A673 (cell line): ENCODE measurements around the gene PDE4B. TPM values are rescaled to one million over a fixed set of nuclear protein-coding genes. Genes with fewer than 3 reads are reported as not detected.

Experiments used
- BruUV-seq: library from RNA; stranded (reverse); fragments of 400-500 nt; replicated peaks from 2 replicates; lab custom pipeline; 2021; lab: Mats Ljungman, UMichigan
- CTCF ChIA-PET: fragments of 300-600 bp; sonication (Branson Sonifier 250); formaldehyde crosslinking; loops from one replicate; lab custom pipeline; 2022; ENCODE audit warnings: antibody characterized with exemption; lab: Charles Lee
- POLR2A ChIA-PET: fragments of 300-600 bp; sonication (Branson Sonifier 250); formaldehyde crosslinking; loops from one replicate; lab custom pipeline; 2022; ENCODE audit warnings: antibody characterized with exemption; ENCODE audit not compliant: low non-redundant PET; lab: Charles Lee
- DNase-seq: peaks from one replicate; pipeline ENCODE4 v3.0.0-alpha.2; 2015; ENCODE audit warnings: low spot score
- H3K27ac ChIP-seq: fragments of 200-600 bp; sonication (generic); 2 replicates; pipeline ENCODE4 v1.5.1; 2016; ENCODE audit warnings: mixed run types, low read depth, mild to moderate bottlenecking, mixed read lengths, antibody characterized with exemption, low read length; ENCODE audit not compliant: poor library complexity, severe bottlenecking
- H3K27me3 ChIP-seq: fragments of 200-600 bp; sonication (generic); replicated peaks from 2 replicates; pipeline ENCODE4 v1.6.1; 2017; ENCODE audit warnings: mixed run types, low read depth, mild to moderate bottlenecking, mixed read lengths, antibody characterized with exemption, low read length; ENCODE audit not compliant: insufficient read depth, poor library complexity
- H3K36me3 ChIP-seq: fragments of 200-600 bp; sonication (generic); 2 replicates; pipeline ENCODE4 v1.6.1; 2016; ENCODE audit warnings: mixed run types, mild to moderate bottlenecking, mixed read lengths, antibody characterized with exemption, low read length; ENCODE audit not compliant: insufficient read depth, poor library complexity, severe bottlenecking
- H3K4me1 ChIP-seq: fragments of 200-600 bp; sonication (generic); 2 replicates; pipeline ENCODE4 v1.6.1; 2017; ENCODE audit warnings: mixed run types, mild to moderate bottlenecking, mixed read lengths, antibody characterized with exemption, low read length; ENCODE audit not compliant: insufficient read depth, poor library complexity, severe bottlenecking
- H3K4me3 ChIP-seq: fragments of 200-600 bp; sonication (generic); 2 replicates; pipeline ENCODE4 v1.5.1; 2016; ENCODE audit warnings: low read depth, mixed run types, mild to moderate bottlenecking, mixed read lengths, low read length; ENCODE audit not compliant: poor library complexity, severe bottlenecking
- H3K9me3 ChIP-seq: fragments of 200-600 bp; sonication (generic); 2 replicates; pipeline ENCODE4 v1.6.1; 2016; ENCODE audit warnings: mixed run types, low read depth, mild to moderate bottlenecking, mixed read lengths, antibody characterized with exemption, low read length; ENCODE audit not compliant: poor library complexity, severe bottlenecking
- EZH2 ChIP-seq: fragments of 200-600 bp; sonication (generic); IDR thresholded peaks from 2 replicates; pipeline ENCODE4 v1.6.1; 2017; ENCODE audit warnings: borderline replicate concordance, low read depth, mild to moderate bottlenecking, mixed read lengths, antibody characterized with exemption, low read length; ENCODE audit not compliant: poor library complexity, severe bottlenecking
- intact Hi-C: fragments of 100-400 bp; cut with micrococcal nuclease; formaldehyde crosslinking; loops from one replicate; pipeline ENCODE4 v1.10.0; 2022; ENCODE audit not compliant: unreplicated experiment
- total RNA-seq: library from RNA; stranded (reverse); gene quantifications from 2 replicates; pipeline ENCODE4 v1.2.3, GENCODE V29; 2021
- TF ChIP-seq, protein P1 (sequence below): fragments of 300-800, 200-600 bp; sonication (generic); conservative IDR thresholded peaks from 2 replicates; pipeline ENCODE4 v1.5.1; 2017; ENCODE audit warnings: low read depth, mild to moderate bottlenecking, antibody characterized with exemption, low read length, moderate library complexity, mixed read lengths

Gene PDE4B
- total RNA-seq, 1 experiment from 2014 or later = 20.0 TPM

DNA sequence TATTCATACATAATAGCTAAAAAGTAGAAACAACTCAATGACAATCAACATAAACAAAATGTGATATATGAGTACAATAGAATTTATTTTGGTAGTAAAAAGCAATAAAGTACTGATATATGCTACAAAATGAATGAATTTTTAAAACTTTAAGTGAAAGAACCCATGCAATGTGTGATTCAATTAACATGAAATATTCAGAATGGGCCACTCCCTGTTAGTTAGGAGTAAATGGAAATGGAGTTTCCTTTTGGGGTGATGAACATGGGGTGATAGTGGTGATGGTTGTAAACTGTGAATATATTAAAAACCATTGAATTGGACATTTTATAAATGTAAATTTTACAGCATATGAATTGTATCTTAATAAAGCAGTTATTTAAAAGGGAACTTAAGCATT lies 374.6 kb downstream of the PDE4B start:
- POLR2A ChIA-PET = no interaction called here
- Histone ChIP-seq H3K4me1 (no peaks in the 10 kb centered on the region), H3K4me3 (no peak overlapping the region), H3K36me3 (no peaks in the 10 kb centered on the region), H3K9me3 (no peaks in the 10 kb centered on the region), H3K27me3 (no peaks in the 10 kb centered on the region), H3K27ac (no peak overlapping the region)
- DNase-seq = no peak
- no TSS peak for BruUV-seq
- intact Hi-C loops = no loop called here
- CTCF ChIA-PET = no interaction called here
- TF ChIP-seq, protein P1, sequence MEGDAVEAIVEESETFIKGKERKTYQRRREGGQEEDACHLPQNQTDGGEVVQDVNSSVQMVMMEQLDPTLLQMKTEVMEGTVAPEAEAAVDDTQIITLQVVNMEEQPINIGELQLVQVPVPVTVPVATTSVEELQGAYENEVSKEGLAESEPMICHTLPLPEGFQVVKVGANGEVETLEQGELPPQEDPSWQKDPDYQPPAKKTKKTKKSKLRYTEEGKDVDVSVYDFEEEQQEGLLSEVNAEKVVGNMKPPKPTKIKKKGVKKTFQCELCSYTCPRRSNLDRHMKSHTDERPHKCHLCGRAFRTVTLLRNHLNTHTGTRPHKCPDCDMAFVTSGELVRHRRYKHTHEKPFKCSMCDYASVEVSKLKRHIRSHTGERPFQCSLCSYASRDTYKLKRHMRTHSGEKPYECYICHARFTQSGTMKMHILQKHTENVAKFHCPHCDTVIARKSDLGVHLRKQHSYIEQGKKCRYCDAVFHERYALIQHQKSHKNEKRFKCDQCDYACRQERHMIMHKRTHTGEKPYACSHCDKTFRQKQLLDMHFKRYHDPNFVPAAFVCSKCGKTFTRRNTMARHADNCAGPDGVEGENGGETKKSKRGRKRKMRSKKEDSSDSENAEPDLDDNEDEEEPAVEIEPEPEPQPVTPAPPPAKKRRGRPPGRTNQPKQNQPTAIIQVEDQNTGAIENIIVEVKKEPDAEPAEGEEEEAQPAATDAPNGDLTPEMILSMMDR = no peak
- TF ChIP-seq EZH2 = no peak

DNA sequence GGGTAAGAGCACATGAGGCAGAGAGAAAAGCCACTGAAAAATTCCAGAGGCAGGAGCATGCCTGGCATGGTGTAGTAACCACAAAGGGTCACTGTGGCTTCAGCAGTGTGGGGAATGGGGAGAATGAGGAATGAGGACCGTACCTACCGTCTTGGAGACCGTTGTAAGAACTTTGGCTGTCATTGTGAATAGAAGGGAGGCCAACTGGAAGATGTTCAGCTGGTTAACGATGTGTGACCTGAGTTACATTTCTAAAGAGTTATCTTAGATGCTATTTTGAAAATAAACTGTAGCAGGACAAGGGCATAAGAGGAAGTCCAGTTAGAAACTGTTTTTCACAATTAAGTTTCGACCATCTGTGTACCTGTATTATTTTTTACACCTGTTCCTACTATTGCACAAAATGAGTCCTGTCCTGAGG lies 375.8 kb downstream of the PDE4B start:
- Histone ChIP-seq H3K9me3 (no peaks in the 10 kb centered on the region), H3K4me3 (no peak overlapping the region), H3K4me1 (no peaks in the 10 kb centered on the region), H3K27ac (no peak overlapping the region), H3K27me3 (no peaks in the 10 kb centered on the region), H3K36me3 (no peaks in the 10 kb centered on the region)
- no TSS peak for BruUV-seq
- POLR2A ChIA-PET = no interaction called here
- TF ChIP-seq EZH2 = no peak
- TF ChIP-seq, protein P1 = no peak
- CTCF ChIA-PET = no interaction called here
- no peak for DNase-seq
- intact Hi-C loops = no loop called here

- no peak for DNase-seq
- Histone ChIP-seq H3K36me3 (no peaks in the 10 kb centered on the region), H3K4me3 (no peak overlapping the region), H3K4me1 (no peaks in the 10 kb centered on the region), H3K9me3 (no peaks in the 10 kb centered on the region), H3K27me3 (no peaks in the 10 kb centered on the region), H3K27ac (no peak overlapping the region)
- no peak for TF ChIP-seq EZH2
- TF ChIP-seq, protein P1 = no peak
- CTCF ChIA-PET = no interaction called here
- intact Hi-C loops = no loop called here
- no TSS peak for BruUV-seq
- POLR2A ChIA-PET = no interaction called here
These were observed 376.4 kb downstream of the PDE4B start for GRCh38 chr1:66168948-66169671.
